Measurements from ENCODE around the gene SLC26A8.
"Not testable (repeated sequence)": the region's sequence is repeated elsewhere in the genome, so short reads cannot be mapped to it uniquely, and the experiment has no call there.

- TF ChIP-seq TAF1 (IDR thresholded peaks at IDR 0.05; ENCODE audit: borderline replicate concordance, low read depth, low read length); POLR2A (IDR thresholded peaks at IDR 0.05; ENCODE audit: low read depth, low read length): not testable (repeated sequence)
These were observed 92.6 kb downstream of the SLC26A8 start for GRCh38 chr6:35931873-35932272.
